DOHH2 (cell line): ENCODE measurements around the gene APLP2.

Source experiments
- EZH2phosphoT487 ChIP-seq: fragments of 200-600 bp; sonication (generic); IDR thresholded peaks from 2 replicates; pipeline ENCODE4 v1.6.1; 2017; ENCODE audit warnings: borderline replicate concordance, mild to moderate bottlenecking, antibody characterized with exemption, low read length, moderate library complexity, mixed read lengths
- TF ChIP-seq, protein P1 (sequence below): fragments of 200-600 bp; sonication (generic); IDR thresholded peaks from one replicate; pipeline ENCODE4 v1.5.1; 2014; ENCODE audit warnings: antibody characterized with exemption, mild to moderate bottlenecking, low read depth, low read length; ENCODE audit not compliant: poor library complexity, severe bottlenecking

- TF ChIP-seq, protein P1, sequence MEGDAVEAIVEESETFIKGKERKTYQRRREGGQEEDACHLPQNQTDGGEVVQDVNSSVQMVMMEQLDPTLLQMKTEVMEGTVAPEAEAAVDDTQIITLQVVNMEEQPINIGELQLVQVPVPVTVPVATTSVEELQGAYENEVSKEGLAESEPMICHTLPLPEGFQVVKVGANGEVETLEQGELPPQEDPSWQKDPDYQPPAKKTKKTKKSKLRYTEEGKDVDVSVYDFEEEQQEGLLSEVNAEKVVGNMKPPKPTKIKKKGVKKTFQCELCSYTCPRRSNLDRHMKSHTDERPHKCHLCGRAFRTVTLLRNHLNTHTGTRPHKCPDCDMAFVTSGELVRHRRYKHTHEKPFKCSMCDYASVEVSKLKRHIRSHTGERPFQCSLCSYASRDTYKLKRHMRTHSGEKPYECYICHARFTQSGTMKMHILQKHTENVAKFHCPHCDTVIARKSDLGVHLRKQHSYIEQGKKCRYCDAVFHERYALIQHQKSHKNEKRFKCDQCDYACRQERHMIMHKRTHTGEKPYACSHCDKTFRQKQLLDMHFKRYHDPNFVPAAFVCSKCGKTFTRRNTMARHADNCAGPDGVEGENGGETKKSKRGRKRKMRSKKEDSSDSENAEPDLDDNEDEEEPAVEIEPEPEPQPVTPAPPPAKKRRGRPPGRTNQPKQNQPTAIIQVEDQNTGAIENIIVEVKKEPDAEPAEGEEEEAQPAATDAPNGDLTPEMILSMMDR, result no peak
- no peak for TF ChIP-seq EZH2phosphoT487
These were observed 37.7 kb upstream of the APLP2 start for GRCh38 chr11:130031945-130032344.
